Measurements from ENCODE around the gene PXMP4. TPM values are rescaled to one million over a fixed set of nuclear protein-coding genes. Genes with fewer than 3 reads are reported as not detected.

The PXMP4 gene
- total RNA-seq, 1 donor from 2014 or later = 6.6 TPM

- TF ChIP-seq, protein P1, sequence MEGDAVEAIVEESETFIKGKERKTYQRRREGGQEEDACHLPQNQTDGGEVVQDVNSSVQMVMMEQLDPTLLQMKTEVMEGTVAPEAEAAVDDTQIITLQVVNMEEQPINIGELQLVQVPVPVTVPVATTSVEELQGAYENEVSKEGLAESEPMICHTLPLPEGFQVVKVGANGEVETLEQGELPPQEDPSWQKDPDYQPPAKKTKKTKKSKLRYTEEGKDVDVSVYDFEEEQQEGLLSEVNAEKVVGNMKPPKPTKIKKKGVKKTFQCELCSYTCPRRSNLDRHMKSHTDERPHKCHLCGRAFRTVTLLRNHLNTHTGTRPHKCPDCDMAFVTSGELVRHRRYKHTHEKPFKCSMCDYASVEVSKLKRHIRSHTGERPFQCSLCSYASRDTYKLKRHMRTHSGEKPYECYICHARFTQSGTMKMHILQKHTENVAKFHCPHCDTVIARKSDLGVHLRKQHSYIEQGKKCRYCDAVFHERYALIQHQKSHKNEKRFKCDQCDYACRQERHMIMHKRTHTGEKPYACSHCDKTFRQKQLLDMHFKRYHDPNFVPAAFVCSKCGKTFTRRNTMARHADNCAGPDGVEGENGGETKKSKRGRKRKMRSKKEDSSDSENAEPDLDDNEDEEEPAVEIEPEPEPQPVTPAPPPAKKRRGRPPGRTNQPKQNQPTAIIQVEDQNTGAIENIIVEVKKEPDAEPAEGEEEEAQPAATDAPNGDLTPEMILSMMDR (IDR thresholded peaks at IDR 0.05) = no peak
- TF ChIP-seq POLR2AphosphoS5 (IDR thresholded peaks at IDR 0.05; ENCODE audit: insufficient read depth in 1 of 2, low read depth in 1 of 2) = no peak
- TF ChIP-seq POLR2A (IDR thresholded peaks at IDR 0.05) = no peak
- Histone ChIP-seq H3K27ac (no peak overlapping the region), H3K9me3 (no peaks in the 10 kb centered on the region), H3K27me3 (no peaks in the 10 kb centered on the region), H3K4me3 (no peak overlapping the region), H3K4me1 (peaks cover 24% of the 10 kb centered on the region), H3K36me3 (peaks cover 0 to 18% of the 10 kb centered on the region in 2 donors)
- intact Hi-C loops (cut with DNase I) = loop anchor here (10.0 kb wide), 1 partner anchor 184 kb away; no protein-coding TSS in a partner anchor
- DNase-seq (ENCODE audit: extremely low spot score in 2 of 2) = no peak
Measured at GRCh38 chr20:33658510-33658909, 61.6 kb downstream of the PXMP4 start.

DNA sequence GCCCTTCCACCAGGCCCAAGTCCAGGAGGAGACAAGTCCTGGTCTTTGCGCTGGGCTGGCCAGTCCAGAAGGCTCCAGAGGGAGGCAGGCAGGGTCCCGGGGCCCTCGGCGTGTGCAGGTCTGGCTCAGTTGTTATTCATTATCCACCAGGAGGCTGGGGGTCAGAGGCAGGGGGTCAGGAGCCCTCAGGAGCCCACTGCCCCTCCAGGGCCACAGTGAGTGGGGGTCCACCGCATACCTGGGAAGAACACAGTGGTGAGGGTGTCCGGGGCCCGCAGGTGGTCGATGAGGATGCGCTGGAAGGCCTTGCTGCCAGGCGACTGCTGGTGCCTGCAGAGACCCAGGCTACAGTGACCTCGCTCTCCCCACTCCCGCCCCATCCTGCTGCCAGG lies 62.4 kb downstream of the PXMP4 start:
- no peak for DNase-seq (ENCODE audit: extremely low spot score in 2 of 2)
- H3K4me1 ChIP-seq = peaks cover 25% of the 10 kb centered on the region
- H3K27me3 ChIP-seq = no peaks in the 10 kb centered on the region
- no peak overlapping the region for H3K4me3 ChIP-seq
- peaks cover 0 to 18% of the 10 kb centered on the region in 2 donors for H3K36me3 ChIP-seq
- TF ChIP-seq POLR2AphosphoS5 (IDR thresholded peaks at IDR 0.05; ENCODE audit: insufficient read depth in 1 of 2, low read depth in 1 of 2) (no peak), POLR2A (IDR thresholded peaks at IDR 0.05) (no peak)
- TF ChIP-seq, protein P1 (IDR thresholded peaks at IDR 0.05) = no peak
- no peaks in the 10 kb centered on the region for H3K9me3 ChIP-seq
- intact Hi-C loops (cut with DNase I) = loop anchor here (10.0 kb wide), 1 partner anchor 183 kb away; no protein-coding TSS in a partner anchor
- no peak overlapping the region for H3K27ac ChIP-seq

GRCh38 chr20:33656783-33657703 lies 63.1 kb downstream of the PXMP4 start:
- Histone ChIP-seq H3K36me3 (peaks cover 0 to 18% of the 10 kb centered on the region in 2 donors), H3K4me3 (no peak overlapping the region), H3K27ac (no peak overlapping the region), H3K9me3 (no peaks in the 10 kb centered on the region), H3K27me3 (no peaks in the 10 kb centered on the region), H3K4me1 (peaks cover 19% of the 10 kb centered on the region)
- DNase-seq (ENCODE audit: extremely low spot score in 2 of 2) = no peak
- intact Hi-C loops (cut with DNase I) = loop anchor here (10.0 kb wide), 1 partner anchor 182 kb away; no protein-coding TSS in a partner anchor
- no peak for TF ChIP-seq POLR2A (IDR thresholded peaks at IDR 0.05)
- TF ChIP-seq, protein P1 (IDR thresholded peaks at IDR 0.05) = no peak
- TF ChIP-seq POLR2AphosphoS5 (IDR thresholded peaks at IDR 0.05; ENCODE audit: insufficient read depth in 1 of 2, low read depth in 1 of 2) = no peak

GRCh38 chr20:33656010-33656782 lies 63.9 kb downstream of the PXMP4 start:
- H3K36me3 ChIP-seq = peaks cover 0 to 18% of the 10 kb centered on the region in 2 donors
- DNase-seq (ENCODE audit: extremely low spot score in 2 of 2) = no peak

More at GRCh38 chr20:33656010-33656782, 63.9 kb downstream of the PXMP4 start:
- Histone ChIP-seq H3K4me1 (peaks cover 24% of the 10 kb centered on the region), H3K27ac (no peak overlapping the region), H3K4me3 (no peak overlapping the region), H3K9me3 (no peaks in the 10 kb centered on the region), H3K27me3 (no peaks in the 10 kb centered on the region)
- intact Hi-C loops (cut with DNase I) = loop anchor here (10.0 kb wide), 1 partner anchor 181 kb away; no protein-coding TSS in a partner anchor
- TF ChIP-seq, protein P1 (IDR thresholded peaks at IDR 0.05) = no peak
- TF ChIP-seq POLR2A (IDR thresholded peaks at IDR 0.05) = no peak
- TF ChIP-seq POLR2AphosphoS5 (IDR thresholded peaks at IDR 0.05; ENCODE audit: insufficient read depth in 1 of 2, low read depth in 1 of 2) = no peak

All from vagina (tissue), 2 donors.